Esophagus squamous epithelium (tissue), 5 donors: ENCODE data around the gene RSPH6A. TPM values are rescaled to one million over a fixed set of nuclear protein-coding genes. Genes with fewer than 3 reads are reported as not detected.

Experiments
- DNase-seq: peaks from one replicate; lab custom pipeline; 2025; lab: John Stamatoyannopoulos, UW
- H3K27ac ChIP-seq, 4 donors: fragments of 200-600 bp; sonication (generic); one replicate each; pipeline ENCODE4 v1.5.1; 2016 to 2019; ENCODE audit warnings: mild to moderate bottlenecking in 1 of 4
- H3K27me3 ChIP-seq, 4 donors: fragments of 200-600 bp; sonication (generic); 1 replicate in 3 of 4; 2 replicates in 1 of 4; pipeline versions ENCODE4 v1.5.1 to v1.6.0; 2017 to 2021; ENCODE audit warnings: antibody characterized with exemption in 1 of 4
- H3K36me3 ChIP-seq, 3 donors: fragments of 200-600 bp; sonication (generic); one replicate each; pipeline ENCODE4 v1.5.1; 2016 to 2019
- H3K4me1 ChIP-seq, 3 donors: fragments of 200-600 bp; sonication (generic); one replicate each; pipeline ENCODE4 v1.5.1; 2017 to 2019
- H3K4me3 ChIP-seq, 4 donors: fragments of 200-600 bp; sonication (generic); 1 replicate in 3 of 4; 2 replicates in 1 of 4; pipeline ENCODE4 v1.5.1; 2016 to 2019; ENCODE audit warnings: mild to moderate bottlenecking in 2 of 4, moderate library complexity in 1 of 4
- H3K9me3 ChIP-seq, 3 donors: fragments of 200-600 bp; sonication (generic); one replicate each; pipeline ENCODE4 v1.5.1; 2016 to 2019
- CTCF ChIP-seq, 6 experiments: fragments of 450-650 bp in 4 of 6; fragments of 200-600 bp in 2 of 6; sonication (generic) in 2 of 6; IDR thresholded peaks; one replicate each; pipeline ENCODE4 v1.5.1; 2016 to 2019; ENCODE audit warnings: antibody characterized with exemption in 6 of 6, mild to moderate bottlenecking in 4 of 6, moderate library complexity in 4 of 6
- POLR2A ChIP-seq, 4 donors: fragments of 450-650 bp; IDR thresholded peaks; one replicate each; pipeline ENCODE4 v1.6.1; 2017; ENCODE audit warnings: antibody characterized with exemption in 4 of 4, mild to moderate bottlenecking in 4 of 4, moderate library complexity in 3 of 4
- WGBS, 2 donors: methylation state at CpG; one replicate each; pipeline ENCODE4 v1.1.5; 2018; 5-methylcytosine and 5-hydroxymethylcytosine counted together
- intact Hi-C: fragments of 100-400 bp; cut with DNase I; formaldehyde crosslinking; loops from one replicate; pipeline ENCODE4 v1.15.0; 2022
- total RNA-seq, 4 donors: library from RNA; depleted of rRNA; stranded (reverse); fragments of >200 nt; gene quantifications; one replicate each; pipeline ENCODE4 v1.1.0, GENCODE V29; 2016
- donor health status: DM: yes; HTN: yes; CAD: no.

RSPH6A gene
- total RNA-seq, 4 donors from 2014 or later = 0.19 TPM; not detected in 3

- intact Hi-C loops = no loop called here
- H3K27ac ChIP-seq = peak within 1 kb of the TSS; percentile 87 to 94 (median 94)
- no peaks in the 10 kb centered on the region for H3K9me3 ChIP-seq
- H3K4me3 ChIP-seq = peak within 1 kb of the TSS; percentile 83 to 94 (median 88)
- H3K36me3 ChIP-seq = peaks cover 0 to 24% (median 17%) of the 10 kb centered on the region in 3 donors
- H3K27me3 ChIP-seq = peaks cover 0 to 37% (median 4%) of the 10 kb centered on the region in 4 donors
- WGBS, 2 donors = 0 to 1% methylated on average over 30 to 49 of the region's 65 CpGs
- peak in 3 of 4 donors; percentile 34 to 78 (median 45) for TF ChIP-seq POLR2A (IDR thresholded peaks at IDR 0.05)
- TF ChIP-seq CTCF (IDR thresholded peaks at IDR 0.05) = peak in 2 of 6 experiments; percentile 3 to 42
- H3K4me1 ChIP-seq = peaks cover 13 to 39% (median 26%) of the 10 kb centered on the region in 3 donors
- DNase-seq = peak; percentile 95
These were observed 47.6 kb upstream of the RSPH6A start, which contains the start of gene SYMPK for GRCh38 chr19:45862564-45863334. TSS of gene SYMPK (minus strand) at chr19:45863147. CDS start at chr19:45854495, 8,652 bp downstream.

- Histone ChIP-seq H3K36me3 (peaks cover 0 to 24% (median 17%) of the 10 kb centered on the region in 3 donors), H3K27ac (peak overlapping the region; percentile 87 to 94 (median 94)), H3K27me3 (peaks cover 0 to 37% (median 4%) of the 10 kb centered on the region in 4 donors), H3K4me1 (peaks cover 13 to 39% (median 26%) of the 10 kb centered on the region in 3 donors), H3K4me3 (peak overlapping the region; percentile 83 to 94 (median 88)), H3K9me3 (no peaks in the 10 kb centered on the region)
- intact Hi-C loops = no loop called here
- TF ChIP-seq POLR2A (IDR thresholded peaks at IDR 0.05) = no peak
- no peak for TF ChIP-seq CTCF (IDR thresholded peaks at IDR 0.05)
- no peak for DNase-seq
- 0% methylated on average over 6 to 11 of the region's 11 CpGs for WGBS, 2 donors
These were observed 47.1 kb upstream of the RSPH6A start for GRCh38 chr19:45862271-45862563.

GRCh38 chr19:45860359-45861259 is 45.5 kb upstream of the RSPH6A start:
- Histone ChIP-seq H3K4me3 (no peak overlapping the region), H3K27ac (peak overlapping the region in 1 of 4 donors; percentile 20), H3K27me3 (peaks cover 0 to 23% (median 4%) of the 10 kb centered on the region in 4 donors), H3K9me3 (no peaks in the 10 kb centered on the region), H3K36me3 (peaks cover 0 to 40% (median 17%) of the 10 kb centered on the region in 3 donors), H3K4me1 (peaks cover 13 to 39% (median 26%) of the 10 kb centered on the region in 3 donors)
- intact Hi-C loops = no loop called here
- no peak for DNase-seq
- WGBS, 2 donors = 78 to 82% methylated on average over 15 of the region's 15 CpGs
- TF ChIP-seq POLR2A (IDR thresholded peaks at IDR 0.05) = no peak
- TF ChIP-seq CTCF (IDR thresholded peaks at IDR 0.05) = no peak

GRCh38 chr19:45854167-45854778 is 39.2 kb upstream of the RSPH6A start:
- Histone ChIP-seq H3K27me3 (no peaks in the 10 kb centered on the region), H3K4me3 (no peak overlapping the region), H3K27ac (no peak overlapping the region), H3K9me3 (no peaks in the 10 kb centered on the region), H3K36me3 (peaks cover 37 to 94% (median 38%) of the 10 kb centered on the region in 3 donors), H3K4me1 (no peaks in the 10 kb centered on the region)
- TF ChIP-seq POLR2A (IDR thresholded peaks at IDR 0.05) (no peak), CTCF (IDR thresholded peaks at IDR 0.05) (no peak)
- 93 to 100% methylated on average over 1 to 3 of the region's 16 CpGs for WGBS, 2 donors
- intact Hi-C loops = no loop called here
- no peak for DNase-seq
